HUES48 (cell line): ENCODE data around the gene LSM2.

Experiments used
- H3K27ac ChIP-seq: one replicate; pipeline ENCODE4 v1.7.0; 2013; ENCODE audit warnings: low read depth, low read length, inconsistent platforms
- H3K27me3 ChIP-seq: 2 replicates; pipeline ENCODE4 v1.6.1; 2013; ENCODE audit warnings: mild to moderate bottlenecking, low read length; ENCODE audit not compliant: control insufficient read depth, insufficient read depth
- H3K36me3 ChIP-seq: 2 replicates; pipeline ENCODE4 v1.6.1; 2013; ENCODE audit warnings: low read length; ENCODE audit not compliant: control insufficient read depth, insufficient read depth
- H3K4me1 ChIP-seq: 2 replicates; pipeline ENCODE4 v1.6.1; 2013; ENCODE audit warnings: mild to moderate bottlenecking, low read length; ENCODE audit not compliant: control insufficient read depth, insufficient read depth
- H3K4me3 ChIP-seq: 2 replicates; pipeline ENCODE4 v1.5.1; 2013; ENCODE audit warnings: mild to moderate bottlenecking, low read depth, low read length
- H3K9ac ChIP-seq: 2 replicates; pipeline ENCODE4 v1.6.1; 2013; ENCODE audit warnings: mild to moderate bottlenecking, low read depth, low read length, moderate library complexity
- H3K9me3 ChIP-seq: 2 replicates; pipeline ENCODE4 v1.6.1; 2013; ENCODE audit warnings: low read length; ENCODE audit not compliant: control insufficient read depth, insufficient read depth

The LSM2 gene

DNA sequence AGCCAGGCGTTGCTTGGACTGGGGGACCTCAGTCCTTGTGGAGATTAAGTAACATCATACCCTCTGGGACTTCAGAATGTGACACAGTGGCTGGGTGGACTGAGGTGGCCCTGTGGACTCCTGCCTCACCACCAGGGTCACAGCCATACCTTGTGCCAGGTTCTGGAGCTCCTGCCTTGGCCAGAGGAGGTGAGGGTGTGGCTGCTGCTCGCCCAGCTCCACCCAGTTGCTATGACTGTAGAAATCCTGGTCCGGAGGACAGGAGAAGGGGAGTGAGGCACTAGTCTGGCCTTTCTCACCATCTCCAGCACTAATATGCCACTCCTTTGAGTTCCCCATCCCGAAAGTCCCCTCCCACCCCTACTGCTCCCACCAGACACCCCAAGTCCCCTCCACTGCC lies 31.6 kb downstream of the LSM2 start:
- Histone ChIP-seq H3K4me3 (no peak overlapping the region), H3K27me3 (no peaks in the 10 kb centered on the region), H3K4me1 (peaks cover 6% of the 10 kb centered on the region; the same call in 1 of the 2 replicates), H3K36me3 (peaks cover 27% of the 10 kb centered on the region), H3K27ac (no peak overlapping the region), H3K9ac (no peak overlapping the region), H3K9me3 (no peaks in the 10 kb centered on the region)

GRCh38 chr6:31771992-31772358 lies 34.8 kb downstream of the LSM2 start:
- no peaks in the 10 kb centered on the region for H3K27me3 ChIP-seq
- H3K9me3 ChIP-seq, result no peaks in the 10 kb centered on the region
- H3K4me3 ChIP-seq, result no peak overlapping the region
- H3K4me1 ChIP-seq, result peaks cover 2% of the 10 kb centered on the region; the same call in 1 of the 2 replicates
- no peak overlapping the region for H3K9ac ChIP-seq
- H3K36me3 ChIP-seq, result no peaks in the 10 kb centered on the region
- H3K27ac ChIP-seq, result no peak overlapping the region

DNA sequence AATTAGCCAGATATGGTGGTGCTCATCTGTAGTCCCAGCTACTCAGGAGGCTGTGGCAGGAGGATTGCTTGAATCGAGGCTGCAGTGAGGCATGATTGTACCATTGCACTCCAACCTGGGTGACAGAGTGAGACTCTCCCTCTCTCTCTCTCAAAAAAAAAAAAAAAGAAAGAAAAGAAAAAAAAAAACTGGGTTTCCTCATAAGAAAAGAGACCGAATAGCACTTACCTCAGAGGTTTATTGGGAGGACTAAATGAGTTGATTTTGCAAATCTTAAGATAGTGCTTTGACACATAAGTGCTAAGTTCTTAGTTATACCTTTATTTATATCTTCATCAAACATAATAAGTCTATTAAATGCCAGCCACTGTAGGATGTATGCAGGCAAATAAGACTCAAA lies 35.9 kb downstream of the LSM2 start:
- H3K9ac ChIP-seq, result no peak overlapping the region
- no peaks in the 10 kb centered on the region for H3K36me3 ChIP-seq
- H3K27me3 ChIP-seq, result no peaks in the 10 kb centered on the region
- H3K4me3 ChIP-seq, result no peak overlapping the region
- no peak overlapping the region for H3K27ac ChIP-seq
- no peaks in the 10 kb centered on the region for H3K4me1 ChIP-seq
- no peaks in the 10 kb centered on the region for H3K9me3 ChIP-seq

- H3K4me1 ChIP-seq, result no peaks in the 10 kb centered on the region
- H3K27me3 ChIP-seq, result no peaks in the 10 kb centered on the region
- H3K9ac ChIP-seq, result no peak overlapping the region
- H3K9me3 ChIP-seq, result no peaks in the 10 kb centered on the region
- no peak overlapping the region for H3K4me3 ChIP-seq
- H3K36me3 ChIP-seq, result no peaks in the 10 kb centered on the region
- H3K27ac ChIP-seq, result no peak overlapping the region
Measured at GRCh38 chr6:31769684-31770371, 36.9 kb downstream of the LSM2 start.

DNA sequence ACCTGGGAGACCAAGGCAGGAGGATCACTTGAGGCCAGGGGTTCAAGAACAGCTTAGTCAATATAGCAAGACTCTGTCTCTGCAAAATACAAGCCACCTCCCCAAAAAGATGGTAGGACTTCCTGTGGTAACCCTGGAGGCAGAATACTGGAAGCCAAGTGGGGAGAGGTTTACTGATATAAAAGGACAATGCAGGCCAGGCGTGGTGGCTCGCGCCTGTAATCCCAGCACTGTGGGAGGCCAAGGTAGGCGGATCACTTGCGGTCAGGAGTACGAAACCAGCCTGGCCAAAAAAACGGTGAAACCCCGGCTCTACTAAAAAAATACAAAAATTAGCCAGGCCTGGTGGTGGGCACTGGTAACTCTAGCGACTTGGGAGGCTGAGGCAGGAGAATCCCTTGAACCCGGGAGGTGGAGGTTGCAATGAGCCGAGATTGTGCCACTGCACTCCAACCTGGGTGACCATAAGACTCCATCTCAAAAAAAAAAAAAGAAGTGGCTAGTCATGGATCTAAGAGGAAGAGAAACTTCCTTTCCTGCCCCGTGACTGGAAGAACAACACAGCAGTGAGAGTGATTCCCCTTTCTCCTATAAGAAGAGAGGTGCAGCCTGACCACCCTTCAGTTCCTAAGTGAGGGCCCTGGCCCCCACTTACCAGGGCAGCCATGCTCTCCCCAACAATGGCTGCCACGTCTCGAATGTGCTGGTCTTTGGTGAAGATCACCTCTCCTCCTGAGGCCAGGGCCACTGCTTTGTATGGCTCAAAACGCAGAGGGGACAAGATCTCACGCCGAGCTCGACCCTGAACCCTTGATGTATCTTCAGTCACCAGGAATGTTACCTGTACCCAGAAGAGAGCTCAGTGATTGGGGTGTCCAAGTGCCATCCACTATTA lies 38.2 kb downstream of the LSM2 start:
- H3K4me1 ChIP-seq, result no peaks in the 10 kb centered on the region
- H3K9ac ChIP-seq, result no peak overlapping the region
- H3K9me3 ChIP-seq, result no peaks in the 10 kb centered on the region
- no peaks in the 10 kb centered on the region for H3K27me3 ChIP-seq
- H3K36me3 ChIP-seq, result 0 out of 2 replicates have a peak, but pooled peaks cover 3% of the 10 kb centered on the region
- H3K27ac ChIP-seq, result no peak overlapping the region
- no peak overlapping the region for H3K4me3 ChIP-seq

DNA sequence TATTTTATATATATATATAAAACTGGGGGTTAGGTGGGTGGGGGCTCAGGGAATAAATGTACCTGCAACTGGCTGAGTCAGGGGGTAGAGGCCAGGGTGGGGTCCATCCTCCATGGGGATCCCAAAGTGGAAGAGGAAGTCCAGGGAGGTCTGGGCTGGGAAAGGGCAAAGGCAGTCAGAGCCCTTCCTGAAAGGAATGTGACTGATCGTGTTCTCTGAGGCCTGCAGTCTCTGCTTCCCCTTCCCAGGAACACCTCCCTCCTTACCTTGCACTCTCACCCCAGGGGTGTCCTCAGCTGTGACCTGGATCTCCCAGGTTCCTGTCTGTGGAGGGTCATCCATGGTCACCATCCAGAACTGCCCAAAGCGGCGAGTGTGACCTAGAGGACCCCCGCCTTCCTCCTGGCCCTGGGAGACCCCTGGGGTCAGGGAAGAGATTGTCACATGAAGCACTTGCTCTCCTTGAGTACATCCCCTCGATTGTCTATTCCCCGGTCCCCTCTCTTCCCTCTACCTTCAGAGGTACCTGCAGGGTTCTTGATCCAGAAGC lies 39.6 kb downstream of the LSM2 start:
- H3K9me3 ChIP-seq, result no peaks in the 10 kb centered on the region
- H3K9ac ChIP-seq, result no peak overlapping the region
- 0 out of 2 replicates have a peak, but pooled peaks cover 3% of the 10 kb centered on the region for H3K36me3 ChIP-seq
- peaks cover 4% of the 10 kb centered on the region; the same call in 1 of the 2 replicates for H3K4me1 ChIP-seq
- H3K27ac ChIP-seq, result no peak overlapping the region
- no peak overlapping the region for H3K4me3 ChIP-seq
- no peaks in the 10 kb centered on the region for H3K27me3 ChIP-seq

- Histone ChIP-seq H3K27ac (no peak overlapping the region), H3K4me1 (peaks cover 4% of the 10 kb centered on the region; the same call in 1 of the 2 replicates), H3K4me3 (peak overlapping the region; percentile 36; the same call in 1 of the 2 replicates), H3K9ac (no peak overlapping the region), H3K36me3 (peaks cover 12% of the 10 kb centered on the region; the same call in 1 of the 2 replicates), H3K27me3 (no peaks in the 10 kb centered on the region), H3K9me3 (no peaks in the 10 kb centered on the region)
Measured at GRCh38 chr6:31765910-31766794, 40.6 kb downstream of the LSM2 start.

GRCh38 chr6:31765559-31765909 lies 41.2 kb downstream of the LSM2 start:
- peaks cover 4% of the 10 kb centered on the region; the same call in 1 of the 2 replicates for H3K4me1 ChIP-seq
- peaks cover 18% of the 10 kb centered on the region; the same call in 1 of the 2 replicates for H3K36me3 ChIP-seq
- H3K27me3 ChIP-seq, result no peaks in the 10 kb centered on the region
- no peak overlapping the region for H3K9ac ChIP-seq
- no peak overlapping the region for H3K27ac ChIP-seq
- H3K9me3 ChIP-seq, result no peaks in the 10 kb centered on the region
- no peak overlapping the region for H3K4me3 ChIP-seq

- H3K36me3 ChIP-seq, result peaks cover 29% of the 10 kb centered on the region
- H3K9ac ChIP-seq, result no peak overlapping the region
- no peaks in the 10 kb centered on the region for H3K27me3 ChIP-seq
- H3K27ac ChIP-seq, result no peak overlapping the region
- no peaks in the 10 kb centered on the region for H3K9me3 ChIP-seq
- H3K4me3 ChIP-seq, result no peak overlapping the region
- peaks cover 4% of the 10 kb centered on the region; the same call in 1 of the 2 replicates for H3K4me1 ChIP-seq
Measured at GRCh38 chr6:31764198-31764597, 42.6 kb downstream of the LSM2 start.

GRCh38 chr6:31763619-31763940 lies 43.2 kb downstream of the LSM2 start:
- Histone ChIP-seq H3K27me3 (no peaks in the 10 kb centered on the region), H3K9ac (no peak overlapping the region), H3K4me3 (no peak overlapping the region), H3K9me3 (no peaks in the 10 kb centered on the region), H3K4me1 (peaks cover 4% of the 10 kb centered on the region; the same call in 1 of the 2 replicates), H3K36me3 (peaks cover 35% of the 10 kb centered on the region), H3K27ac (peak overlapping the region; percentile 69)
